DND-41 (cell line): ENCODE data around the gene SMPX.

ENCODE experiments used
- ATAC-seq: fragments of 200-7000 bp; cut with Tn5 transposase; 3 replicates; pipeline ENCODE4 v1.9.1; 2021; ENCODE audit warnings: low read depth; ENCODE audit not compliant: insufficient read depth
- DNase-seq: peaks from one replicate; pipeline ENCODE4 v3.0.0-alpha.2; 2020
- H2AFZ ChIP-seq: 2 replicates; pipeline ENCODE4 v1.6.0; 2012; ENCODE audit warnings: low read depth, low read length
- H3K27ac ChIP-seq: 2 replicates; pipeline ENCODE4 v1.5.1; 2012; ENCODE audit warnings: low read length, inconsistent platforms
- H3K27me3 ChIP-seq: fragments of 200-600 bp; sonication (generic); 2 replicates; pipeline ENCODE4 v1.6.0; 2012; ENCODE audit warnings: low read length, mild to moderate bottlenecking, inconsistent platforms; ENCODE audit not compliant: insufficient read depth, poor library complexity
- H3K36me3 ChIP-seq: 2 replicates; pipeline ENCODE4 v1.5.1; 2012; ENCODE audit warnings: low read length, inconsistent platforms; ENCODE audit not compliant: insufficient read depth
- H3K4me1 ChIP-seq: 2 replicates; pipeline ENCODE4 v1.5.1; 2012; ENCODE audit warnings: mild to moderate bottlenecking, low read length; ENCODE audit not compliant: insufficient read depth
- H3K4me2 ChIP-seq: 2 replicates; pipeline ENCODE4 v1.6.0; 2012; ENCODE audit warnings: mild to moderate bottlenecking, moderate library complexity, low read length, inconsistent platforms; ENCODE audit not compliant: insufficient read depth
- H3K4me3 ChIP-seq, 2 experiments: fragments of 200-600 bp in 1 of 2; shearing (Covaris generic) in 1 of 2; 2 replicates each; pipeline ENCODE4 v1.5.1; 2012 to 2016; ENCODE audit warnings: inconsistent platforms in 2 of 2, low read length in 2 of 2, mild to moderate bottlenecking in 2 of 2, low read depth in 1 of 2, moderate library complexity in 1 of 2
- H3K79me2 ChIP-seq: 2 replicates; pipeline ENCODE4 v1.6.0; 2012; ENCODE audit warnings: low read length, inconsistent platforms; ENCODE audit not compliant: insufficient read depth
- H3K9ac ChIP-seq: 2 replicates; pipeline ENCODE4 v1.6.0; 2012; ENCODE audit warnings: low read depth, mild to moderate bottlenecking, inconsistent platforms, low read length, moderate library complexity
- H3K9me3 ChIP-seq: 2 replicates; pipeline ENCODE4 v1.5.1; 2012; ENCODE audit warnings: low read length, moderate library complexity, mild to moderate bottlenecking, inconsistent platforms; ENCODE audit not compliant: insufficient read depth, severe bottlenecking
- H4K20me1 ChIP-seq: 2 replicates; pipeline ENCODE4 v1.6.0; 2012; ENCODE audit warnings: low read length; ENCODE audit not compliant: insufficient read depth
- CTCF ChIP-seq: IDR thresholded peaks from 2 replicates; pipeline ENCODE4 v1.5.1; 2012; ENCODE audit warnings: borderline replicate concordance, low read length, moderate library complexity, mild to moderate bottlenecking; ENCODE audit not compliant: poor library complexity, severe bottlenecking; ENCODE audit errors: extremely low read depth
- EZH2 ChIP-seq: IDR thresholded peaks from 3 replicates; pipeline ENCODE4 v1.6.1; 2012; ENCODE audit warnings: borderline replicate concordance, low read depth, mild to moderate bottlenecking, moderate library complexity, low read length, inconsistent platforms; ENCODE audit not compliant: severe bottlenecking

SMPX gene

GRCh38 chrX:21683941-21684340 is 74.0 kb downstream of the SMPX start:
- Histone ChIP-seq H2AFZ (no peak overlapping the region), H3K4me3 (no peak overlapping the region), H3K9me3 (no peaks in the 10 kb centered on the region)

GRCh38 chrX:21678048-21678612 is 79.8 kb downstream of the SMPX start:
- no peak for DNase-seq
- no peak for ATAC-seq

More at GRCh38 chrX:21683941-21684340, 74.0 kb downstream of the SMPX start:
- Histone ChIP-seq H3K27ac (no peak overlapping the region), H3K9ac (no peak overlapping the region), H3K4me2 (no peak overlapping the region), H4K20me1 (no peaks in the 10 kb centered on the region), H3K79me2 (no peaks in the 10 kb centered on the region), H3K36me3 (no peaks in the 10 kb centered on the region), H3K4me1 (no peaks in the 10 kb centered on the region), H3K27me3 (no peaks in the 10 kb centered on the region)
- DNase-seq: no peak
- ATAC-seq: no peak
- TF ChIP-seq EZH2: no peak
- no peak for TF ChIP-seq CTCF

GRCh38 chrX:21675931-21676330 is 82.0 kb downstream of the SMPX start:
- no peak for ATAC-seq

More at GRCh38 chrX:21678048-21678612, 79.8 kb downstream of the SMPX start:
- H3K36me3 ChIP-seq: no peaks in the 10 kb centered on the region
- H3K4me2 ChIP-seq: no peak overlapping the region
- no peaks in the 10 kb centered on the region for H3K9me3 ChIP-seq
- no peak overlapping the region for H3K4me3 ChIP-seq
- H3K4me1 ChIP-seq: no peaks in the 10 kb centered on the region
- H3K79me2 ChIP-seq: no peaks in the 10 kb centered on the region
- H3K27ac ChIP-seq: no peak overlapping the region
- no peak overlapping the region for H3K9ac ChIP-seq
- no peak overlapping the region for H2AFZ ChIP-seq
- TF ChIP-seq EZH2 (no peak), CTCF (no peak)
- no peaks in the 10 kb centered on the region for H4K20me1 ChIP-seq
- H3K27me3 ChIP-seq: no peaks in the 10 kb centered on the region

More at GRCh38 chrX:21675931-21676330, 82.0 kb downstream of the SMPX start:
- Histone ChIP-seq H3K9ac (no peak overlapping the region), H3K36me3 (no peaks in the 10 kb centered on the region), H3K4me2 (no peak overlapping the region), H3K4me1 (no peaks in the 10 kb centered on the region), H3K9me3 (no peaks in the 10 kb centered on the region), H3K27ac (no peak overlapping the region), H4K20me1 (no peaks in the 10 kb centered on the region), H3K27me3 (no peaks in the 10 kb centered on the region), H3K79me2 (no peaks in the 10 kb centered on the region), H2AFZ (no peak overlapping the region), H3K4me3 (no peak overlapping the region)
- no peak for DNase-seq
- TF ChIP-seq CTCF (no peak), EZH2 (no peak)
